Psoas muscle (tissue), 8 donors: ENCODE measurements around the gene WWC1. TPM values are rescaled to one million over a fixed set of nuclear protein-coding genes. Genes with fewer than 3 reads are reported as not detected.

Source experiments
- ATAC-seq, 4 donors: fragments of 200-7000 bp; cut with Tn5 transposase; one replicate each; pipeline ENCODE4 v1.9.1; 2020; ENCODE audit warnings: moderate library complexity in 3 of 4, mild to moderate bottlenecking in 2 of 4
- DNase-seq, 2 donors: peaks; one replicate each; pipeline ENCODE4 v3.0.0-alpha.2; 2020
- H3K27ac ChIP-seq: fragments of 200-600 bp; one replicate; pipeline ENCODE4 v1.8.0; 2022
- H3K27me3 ChIP-seq, 3 donors: fragments of 200-600 bp in 1 of 3; one replicate each; pipeline versions ENCODE4 v1.6.1 to v1.8.0; 2013 to 2022; ENCODE audit warnings: low read length in 2 of 3, mild to moderate bottlenecking in 2 of 3, moderate library complexity in 1 of 3; ENCODE audit not compliant: insufficient read depth in 3 of 3
- H3K36me3 ChIP-seq, 2 donors: fragments of 200-600 bp in 1 of 2; one replicate each; pipeline versions ENCODE4 v1.6.1 to v1.8.0; 2013 to 2022; ENCODE audit warnings: low read depth in 1 of 2, mild to moderate bottlenecking in 1 of 2, moderate library complexity in 1 of 2; ENCODE audit not compliant: insufficient read depth in 1 of 2
- H3K4me1 ChIP-seq: fragments of 200-600 bp; one replicate; pipeline ENCODE4 v1.8.0; 2022
- H3K4me3 ChIP-seq: fragments of 200-600 bp; one replicate; pipeline ENCODE4 v1.8.0; 2022; ENCODE audit warnings: mild to moderate bottlenecking
- H3K9me3 ChIP-seq: fragments of 200-600 bp; one replicate; pipeline ENCODE4 v1.8.0; 2022
- CTCF ChIP-seq: fragments of 200-600 bp; IDR thresholded peaks from one replicate; pipeline ENCODE4 v1.8.0; 2022; ENCODE audit warnings: antibody characterized with exemption
- WGBS, 3 donors: extraction: QIAGEN DNeasy Blood & Tissue Kit; methylation state at CpG; one replicate each; pipeline versions ENCODE4 v1.1.6 to v1.1.7; 2013; 5-methylcytosine and 5-hydroxymethylcytosine counted together
- intact Hi-C, 2 donors: fragments of 100-400 bp; cut with DNase I; formaldehyde crosslinking; loops; one replicate each; pipeline versions ENCODE4 v1.11.0 to v1.14.2; 2022
- polyA plus RNA-seq, 3 donors: library from polyadenylated mRNA; stranded (reverse); fragments of 200-250 nt; gene quantifications; one replicate each; pipeline ENCODE4 v1.2.3, GENCODE V29; 2013
- total RNA-seq, 4 donors: library from RNA; stranded (reverse); fragmentation: NEBNext Ultra II Directional in 2 of 4; extraction: Animal tissue kit (Norgen Biotek cat#: 25700) in 2 of 4; gene quantifications; one replicate each; pipeline versions ENCODE4 v1.2.1 to v1.2.4, GENCODE V29; 2021 to 2023
- donor health status: healthy with polysubstance abuse.
- donor health status: DM: no; HTN: no; CAD: no; lungs with moderate emphysema.
- donor health status: Bipolar disorder and iron deficiency.
- donor health status: healthy.
- donor health status: DM: yes; HTN: yes; CAD: no.
- donor health status: DM: no; HTN: no; CAD: no.
- donor health status: DM: no; HTN: no; CAD: no.
- donor health status: DM: yes; HTN: yes; CAD: no.

WWC1 gene
- total and polyA plus RNA-seq, 7 donors, result 0.03 to 0.25 (median 0.08) TPM; not detected in 3

- H3K4me3 ChIP-seq, result no peak overlapping the region
- H3K36me3 ChIP-seq, result no peaks in the 10 kb centered on the region
- DNase-seq (no peak), ATAC-seq (no peak)
- intact Hi-C loops, result no loop called here
- H3K9me3 ChIP-seq, result no peaks in the 10 kb centered on the region
- TF ChIP-seq CTCF, result no peak
- H3K27me3 ChIP-seq, result no peaks in the 10 kb centered on the region
- H3K27ac ChIP-seq, result no peak overlapping the region
- no peaks in the 10 kb centered on the region for H3K4me1 ChIP-seq
- 65 to 86% (median 81%) methylated on average over 7 of the region's 7 CpGs for WGBS, 3 donors
Measured at GRCh38 chr5:168375214-168375613, 83.8 kb downstream of the WWC1 start.

- Histone ChIP-seq H3K27me3 (no peaks in the 10 kb centered on the region), H3K4me1 (no peaks in the 10 kb centered on the region), H3K4me3 (no peak overlapping the region), H3K9me3 (no peaks in the 10 kb centered on the region), H3K27ac (no peak overlapping the region), H3K36me3 (no peaks in the 10 kb centered on the region)
- WGBS, 3 donors, result 84 to 92% (median 88%) methylated on average over 2 of the region's 2 CpGs
- ATAC-seq (no peak), DNase-seq (no peak)
- no peak for TF ChIP-seq CTCF
- intact Hi-C loops, result no loop called here
Measured at GRCh38 chr5:168377525-168377924, 86.1 kb downstream of the WWC1 start.

DNA sequence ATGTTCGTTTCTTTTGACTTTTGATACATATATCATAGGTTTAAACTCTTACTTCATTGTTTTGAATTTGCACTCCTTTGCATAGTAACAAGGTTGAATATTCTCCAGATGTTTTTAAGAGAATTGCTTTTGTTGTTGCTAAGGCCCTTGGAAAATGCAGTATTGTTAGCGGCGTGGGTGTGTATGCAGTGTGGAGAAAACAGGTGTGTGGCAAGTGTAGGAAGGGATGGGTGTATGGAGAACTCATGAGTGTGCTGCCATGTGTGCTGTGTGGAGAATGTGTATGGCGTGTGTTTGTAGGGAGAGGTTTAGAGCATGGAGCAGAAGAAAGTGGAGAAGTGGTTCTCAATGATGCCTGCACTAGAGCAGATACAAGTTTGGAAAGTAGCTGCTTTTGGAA, 87.3 kb downstream of the WWC1 start:
- Histone ChIP-seq H3K27ac (no peak overlapping the region), H3K4me3 (no peak overlapping the region), H3K9me3 (no peaks in the 10 kb centered on the region), H3K4me1 (no peaks in the 10 kb centered on the region), H3K36me3 (no peaks in the 10 kb centered on the region), H3K27me3 (no peaks in the 10 kb centered on the region)
- ATAC-seq (no peak), DNase-seq (no peak)
- intact Hi-C loops, result no loop called here
- WGBS, 3 donors, result 83 to 90% (median 87%) methylated on average over 4 of the region's 4 CpGs
- TF ChIP-seq CTCF, result no peak

- Histone ChIP-seq H3K27ac (no peak overlapping the region), H3K36me3 (no peaks in the 10 kb centered on the region), H3K9me3 (peaks cover 9% of the 10 kb centered on the region), H3K4me1 (no peaks in the 10 kb centered on the region), H3K4me3 (no peak overlapping the region), H3K27me3 (no peaks in the 10 kb centered on the region)
- DNase-seq, result no peak
- no peak for TF ChIP-seq CTCF
- 15 to 26% (median 15%) methylated on average over 3 of the region's 3 CpGs for WGBS, 3 donors
- intact Hi-C loops, result no loop called here
- no peak for ATAC-seq
Measured at GRCh38 chr5:168382421-168382820, 91.0 kb downstream of the WWC1 start.

DNA sequence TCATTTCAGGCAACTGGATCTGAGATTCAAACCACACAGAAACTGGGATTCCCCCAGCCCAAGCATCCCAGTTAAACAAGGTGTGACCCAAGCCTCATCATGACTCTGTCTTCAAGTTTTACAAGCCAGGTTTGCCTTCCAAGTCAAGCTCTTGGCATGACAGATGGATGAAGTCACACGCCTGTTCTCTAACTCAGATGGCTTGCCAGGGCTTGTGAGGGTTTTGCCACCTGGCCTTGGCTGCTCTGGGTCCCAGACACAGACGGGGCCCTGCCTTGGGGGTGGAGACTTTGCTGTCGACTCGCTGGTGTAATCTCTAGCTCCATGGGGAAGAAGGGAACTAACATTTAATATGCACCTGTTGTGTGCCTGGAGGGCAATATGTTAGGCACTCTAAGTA, 99.0 kb downstream of the WWC1 start:
- ATAC-seq (no peak), DNase-seq (no peak)
- 35 to 52% (median 47%) methylated on average over 4 of the region's 4 CpGs for whole genome bisulfite sequencing, 3 donors
- Histone ChIP-seq H3K36me3 (no peaks in the 10 kb centered on the region), H3K4me1 (no peaks in the 10 kb centered on the region), H3K9me3 (no peaks in the 10 kb centered on the region), H3K27me3 (no peaks in the 10 kb centered on the region), H3K4me3 (no peak overlapping the region), H3K27ac (no peak overlapping the region)
- no peak for TF ChIP-seq CTCF
- intact Hi-C loops, result loop anchor here in 1 of 2 donors (5.0 kb wide), 1 partner anchor 192 kb away; no protein-coding TSS in a partner anchor
